BE2C (cell line): Measurements from ENCODE around the gene OTOS.

ENCODE experiments used
- DNase-seq: peaks from one replicate; pipeline ENCODE4 v3.0.0-alpha.2; 2020
- H3K27me3 ChIP-seq: fragments of 250-450 bp; sonication (Bioruptor Pico); 2 replicates; pipeline ENCODE4 v1.5.1; 2020; ENCODE audit warnings: mild to moderate bottlenecking
- H3K36me3 ChIP-seq: fragments of 250-450 bp; sonication (Bioruptor Pico); 2 replicates; pipeline ENCODE4 v1.5.1; 2020; ENCODE audit warnings: mild to moderate bottlenecking
- H3K4me1 ChIP-seq: fragments of 250-450 bp; sonication (Bioruptor Pico); 2 replicates; pipeline ENCODE4 v1.5.1; 2020
- H3K4me3 ChIP-seq: 2 replicates; pipeline ENCODE4 v1.5.1; 2011; ENCODE audit warnings: low read depth, low read length
- H3K9me3 ChIP-seq: fragments of 250-450 bp; sonication (Bioruptor Pico); 2 replicates; pipeline ENCODE4 v1.5.1; 2020
- TF ChIP-seq, protein P1 (sequence below): IDR thresholded peaks from 2 replicates; pipeline ENCODE4 v1.5.1; 2012; ENCODE audit warnings: mild to moderate bottlenecking, low read depth, low read length

The OTOS gene

DNA sequence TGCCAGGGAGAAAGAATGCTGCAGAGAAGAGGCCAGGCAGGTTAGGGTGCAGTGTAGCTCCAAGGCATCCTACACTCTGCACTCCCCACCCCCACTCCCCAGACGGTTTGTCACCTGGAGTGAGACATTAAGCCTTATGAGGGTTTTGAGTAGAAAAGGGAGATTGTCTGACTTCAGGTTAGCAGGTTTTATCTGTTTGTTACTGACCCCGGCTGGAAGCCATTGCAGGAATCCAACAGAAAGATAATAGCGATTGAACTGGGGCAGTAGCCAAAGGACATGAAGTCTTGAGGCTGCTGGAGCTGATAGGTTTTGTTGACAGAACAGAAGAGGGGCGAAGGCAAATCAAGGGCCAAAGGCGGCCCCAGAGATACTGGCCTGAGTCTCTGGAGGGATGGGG lies 51.2 kb downstream of the OTOS start:
- Histone ChIP-seq H3K4me1 (no peaks in the 10 kb centered on the region), H3K27me3 (peaks cover 46% of the 10 kb centered on the region), H3K9me3 (no peaks in the 10 kb centered on the region), H3K4me3 (no peak overlapping the region), H3K36me3 (no peaks in the 10 kb centered on the region)
- no peak for DNase-seq
- TF ChIP-seq, protein P1, sequence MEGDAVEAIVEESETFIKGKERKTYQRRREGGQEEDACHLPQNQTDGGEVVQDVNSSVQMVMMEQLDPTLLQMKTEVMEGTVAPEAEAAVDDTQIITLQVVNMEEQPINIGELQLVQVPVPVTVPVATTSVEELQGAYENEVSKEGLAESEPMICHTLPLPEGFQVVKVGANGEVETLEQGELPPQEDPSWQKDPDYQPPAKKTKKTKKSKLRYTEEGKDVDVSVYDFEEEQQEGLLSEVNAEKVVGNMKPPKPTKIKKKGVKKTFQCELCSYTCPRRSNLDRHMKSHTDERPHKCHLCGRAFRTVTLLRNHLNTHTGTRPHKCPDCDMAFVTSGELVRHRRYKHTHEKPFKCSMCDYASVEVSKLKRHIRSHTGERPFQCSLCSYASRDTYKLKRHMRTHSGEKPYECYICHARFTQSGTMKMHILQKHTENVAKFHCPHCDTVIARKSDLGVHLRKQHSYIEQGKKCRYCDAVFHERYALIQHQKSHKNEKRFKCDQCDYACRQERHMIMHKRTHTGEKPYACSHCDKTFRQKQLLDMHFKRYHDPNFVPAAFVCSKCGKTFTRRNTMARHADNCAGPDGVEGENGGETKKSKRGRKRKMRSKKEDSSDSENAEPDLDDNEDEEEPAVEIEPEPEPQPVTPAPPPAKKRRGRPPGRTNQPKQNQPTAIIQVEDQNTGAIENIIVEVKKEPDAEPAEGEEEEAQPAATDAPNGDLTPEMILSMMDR: no peak
